Effector CD8-positive, alpha-beta T cell (primary cell): ENCODE data around the gene KHDRBS1.
"Not testable (repeated sequence)": the region's sequence is repeated elsewhere in the genome, so short reads cannot be mapped to it uniquely, and the experiment has no call there.

Source experiments
- DNase-seq: peaks from one replicate; lab custom pipeline; 2025; lab: John Stamatoyannopoulos, UW

KHDRBS1 gene

DNA sequence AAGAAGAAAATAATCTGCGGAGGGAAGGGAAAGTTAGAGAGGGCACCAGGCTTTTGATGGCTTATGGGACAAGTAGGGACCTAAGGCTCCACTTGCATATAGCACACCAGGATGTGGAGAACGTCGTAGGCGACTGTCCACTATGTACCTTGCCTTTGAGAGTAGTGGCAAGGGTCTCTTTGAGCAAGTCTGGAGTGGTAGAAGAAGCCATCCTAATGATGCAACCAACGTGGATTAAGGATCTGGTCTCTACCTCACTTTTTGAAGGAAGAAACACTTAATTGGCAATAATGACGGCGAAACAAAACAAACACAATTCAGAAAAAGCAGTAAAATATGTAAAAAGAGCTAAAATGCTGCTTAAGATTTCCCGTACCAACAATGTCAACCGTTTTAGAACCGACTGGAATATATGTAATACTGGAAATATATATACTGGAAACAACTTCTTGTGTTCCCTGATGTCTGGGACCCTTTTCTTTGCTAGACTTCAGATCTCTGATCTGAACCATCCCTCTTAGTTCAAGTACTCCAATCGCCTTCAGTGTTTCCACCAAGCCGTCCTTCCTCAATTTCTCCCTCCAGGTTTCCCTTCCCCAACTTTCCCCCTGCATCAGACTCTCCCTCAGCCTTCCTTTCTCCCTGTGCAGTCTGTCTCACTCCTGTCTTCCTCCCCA is 821 bp upstream of the KHDRBS1 start:
- no peak for DNase-seq

GRCh38 chr1:32014199-32014947 is 705 bp downstream of the KHDRBS1 start:
- DNase-seq: no peak

GRCh38 chr1:32014948-32015273 is 1.2 kb downstream of the KHDRBS1 start:
- DNase-seq: no peak

- no peak for DNase-seq
These were observed 6.7 kb downstream of the KHDRBS1 start for GRCh38 chr1:32020339-32020738.

GRCh38 chr1:32021574-32022018 is 7.9 kb downstream of the KHDRBS1 start:
- not testable (repeated sequence) for DNase-seq

DNA sequence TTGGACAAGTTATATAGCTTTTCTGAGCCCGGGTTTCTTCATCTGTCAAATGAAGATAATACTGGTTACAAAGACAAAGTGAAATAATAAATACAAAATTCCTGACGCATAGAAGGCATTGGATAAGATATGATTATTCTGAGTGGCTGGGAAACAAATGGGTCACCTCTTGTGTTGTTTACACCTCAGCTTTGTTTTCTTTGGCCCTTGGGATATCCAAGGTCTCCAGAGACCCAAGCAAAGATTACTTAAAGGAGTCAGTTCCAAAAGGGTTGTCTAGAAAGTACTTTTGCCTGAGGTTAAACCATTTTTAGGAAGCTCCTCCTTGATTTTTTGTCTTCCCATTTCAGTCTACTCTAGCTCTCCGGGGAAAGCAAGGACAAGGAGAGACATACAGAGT is 9.7 kb downstream of the KHDRBS1 start:
- DNase-seq: no peak

- DNase-seq: no peak
These were observed 11.8 kb downstream of the KHDRBS1 start for GRCh38 chr1:32025515-32025914.

DNA sequence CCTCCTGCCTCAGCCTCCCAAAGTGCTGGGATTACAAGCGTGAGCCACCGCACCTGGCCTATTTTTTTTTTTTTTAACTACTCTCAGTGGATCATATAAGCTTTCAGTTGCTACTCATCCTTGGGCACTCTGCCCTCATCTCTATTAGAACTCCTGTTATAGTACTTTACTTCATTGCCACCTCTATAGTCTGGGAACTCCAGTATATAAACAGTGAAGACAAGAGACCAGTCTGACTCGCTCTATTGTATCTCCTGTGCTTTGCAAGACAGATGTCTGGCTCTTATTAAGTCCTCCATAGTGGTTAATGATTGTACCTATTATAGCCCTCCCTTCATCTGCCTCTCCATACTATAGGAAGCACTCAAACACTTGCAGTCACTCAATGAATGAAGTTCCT is 15.1 kb downstream of the KHDRBS1 start:
- no peak for DNase-seq

DNA sequence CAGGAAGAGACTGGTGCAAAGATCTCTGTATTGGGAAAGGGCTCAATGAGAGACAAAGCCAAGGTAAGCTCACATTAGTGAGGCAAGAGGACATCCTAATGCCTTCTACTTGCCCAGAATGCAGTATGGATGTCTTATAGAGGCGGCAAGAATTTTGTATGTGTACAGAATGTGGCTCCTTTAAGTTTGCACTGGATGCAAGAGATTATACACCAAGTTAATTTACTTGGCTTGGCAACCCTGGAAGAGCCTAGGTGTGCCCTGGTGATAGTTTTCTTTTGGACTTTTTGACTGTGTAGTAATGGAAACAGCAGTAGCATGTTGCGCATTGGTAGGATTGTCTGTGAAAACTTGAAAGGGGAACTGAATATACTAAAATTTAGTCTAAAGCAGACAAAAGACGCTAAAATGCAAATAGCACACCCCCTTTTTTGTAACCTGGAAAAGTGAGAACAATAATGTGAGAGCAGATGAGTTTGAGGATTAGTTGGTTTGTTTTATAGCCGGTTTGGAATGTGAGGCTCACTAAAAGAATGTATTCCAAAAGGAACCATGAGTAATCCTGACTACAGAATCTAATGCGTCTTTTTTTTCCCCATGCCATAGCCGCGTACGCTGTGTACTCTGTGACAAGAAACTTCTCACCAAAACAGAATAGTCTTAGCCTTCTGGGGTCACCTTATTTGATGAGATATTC is 18.1 kb downstream of the KHDRBS1 start:
- no peak for DNase-seq

DNA sequence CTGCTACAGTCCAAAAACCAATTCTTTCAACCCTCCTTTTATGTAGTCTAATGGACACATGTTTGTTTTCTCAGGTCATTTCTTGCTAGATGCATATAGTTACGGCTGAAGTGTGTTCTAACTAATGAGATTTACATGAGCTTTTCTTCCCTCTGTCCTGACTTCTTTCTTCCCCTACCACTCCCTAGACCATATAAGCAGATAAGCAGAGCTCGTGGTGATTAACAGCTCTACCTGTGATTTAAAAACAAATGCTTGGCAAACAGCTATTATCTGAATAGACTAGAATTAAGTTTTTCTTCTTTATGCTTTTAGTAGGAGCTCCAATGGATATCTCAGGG is 18.6 kb downstream of the KHDRBS1 start:
- no peak for DNase-seq

GRCh38 chr1:32035119-32035518 is 21.5 kb downstream of the KHDRBS1 start:
- no peak for DNase-seq

- DNase-seq: no peak
These were observed 27.0 kb downstream of the KHDRBS1 start for GRCh38 chr1:32040711-32041110.

- DNase-seq: no peak
These were observed 28.7 kb downstream of the KHDRBS1 start for GRCh38 chr1:32042330-32042729.

DNA sequence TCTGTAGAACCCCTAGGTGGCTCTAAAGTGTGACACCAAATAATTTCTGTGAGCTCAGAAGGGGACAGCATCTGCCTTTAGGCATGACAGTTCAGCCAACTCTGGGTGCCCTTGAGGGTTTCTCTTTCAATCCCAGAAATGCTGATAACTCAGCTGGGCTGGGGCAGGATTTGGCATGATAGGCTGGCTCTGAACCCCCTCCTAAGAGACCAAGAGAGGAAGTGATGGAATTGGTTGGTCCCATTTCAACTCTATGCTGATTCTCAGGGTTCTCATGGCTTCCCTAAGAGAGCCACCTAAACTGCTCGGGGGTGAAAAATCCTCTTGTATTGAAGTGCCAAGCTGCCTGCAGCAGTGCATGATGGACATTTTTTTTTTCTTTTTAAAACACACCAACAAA is 30.6 kb downstream of the KHDRBS1 start:
- no peak for DNase-seq

GRCh38 chr1:32045772-32046171 is 32.1 kb downstream of the KHDRBS1 start:
- no peak for DNase-seq

DNA sequence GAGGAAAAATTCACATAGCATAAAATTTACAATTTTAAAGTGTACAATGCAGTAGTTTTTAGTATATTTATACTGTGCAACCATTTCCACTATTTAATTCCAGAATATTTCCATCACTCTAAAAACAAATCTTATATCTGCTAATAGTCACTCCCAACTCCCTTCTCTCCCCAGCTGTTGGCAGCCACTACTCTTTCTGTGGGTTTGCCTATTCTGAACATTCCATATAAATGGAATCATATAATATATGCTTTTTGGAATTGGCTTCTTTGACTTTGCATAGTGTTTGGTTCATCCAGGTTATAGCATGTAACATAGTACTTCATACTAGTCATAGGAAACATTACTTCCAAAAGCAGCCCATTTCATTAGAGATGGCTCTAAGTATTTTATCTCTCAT is 34.0 kb downstream of the KHDRBS1 start:
- DNase-seq: no peak

- no peak for DNase-seq
These were observed 34.8 kb downstream of the KHDRBS1 start for GRCh38 chr1:32048440-32048839.

- no peak for DNase-seq
These were observed 38.0 kb downstream of the KHDRBS1 start for GRCh38 chr1:32051706-32052105.

DNA sequence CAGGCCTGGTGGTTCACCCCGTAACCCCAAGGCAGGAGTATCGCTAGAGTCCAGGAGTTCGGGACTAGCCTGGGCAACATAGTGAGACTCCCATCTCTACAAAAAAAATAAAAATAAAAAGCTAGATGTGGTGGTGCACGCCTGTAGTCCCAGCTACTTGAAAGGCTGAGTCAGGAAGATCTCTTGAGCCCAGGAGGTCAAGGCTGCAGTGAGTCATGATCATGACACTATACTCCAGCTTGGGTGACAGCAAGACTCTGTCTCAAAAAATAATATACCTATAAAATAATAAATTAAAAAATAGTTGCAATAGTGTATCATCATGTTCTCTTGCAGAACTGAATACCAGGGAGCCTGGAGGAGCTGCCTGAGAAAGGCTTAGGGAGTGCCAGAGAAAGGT is 39.2 kb downstream of the KHDRBS1 start:
- no peak for DNase-seq

- no peak for DNase-seq
These were observed 41.7 kb downstream of the KHDRBS1 start for GRCh38 chr1:32055416-32055815.

DNA sequence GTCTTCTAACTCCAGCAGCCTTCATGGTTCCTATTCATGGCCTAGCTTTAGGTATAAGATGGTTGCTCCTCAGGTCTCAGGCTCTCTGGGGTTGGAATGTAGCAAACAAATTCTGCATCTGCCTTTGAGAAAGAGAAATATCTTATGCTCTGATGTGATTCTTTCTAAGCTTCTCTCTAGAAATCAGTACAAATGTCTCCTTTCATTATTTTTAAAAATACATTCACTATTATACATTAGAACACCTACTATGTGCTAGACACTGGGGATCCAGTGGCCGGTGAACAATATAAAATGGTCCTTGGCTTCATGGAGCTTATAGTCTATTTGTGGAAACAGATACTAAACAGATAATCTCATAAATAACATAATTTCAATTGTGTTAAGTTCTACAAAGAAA is 42.9 kb downstream of the KHDRBS1 start:
- DNase-seq: no peak

- no peak for DNase-seq
These were observed 47.2 kb downstream of the KHDRBS1 start for GRCh38 chr1:32060914-32061313.

DNA sequence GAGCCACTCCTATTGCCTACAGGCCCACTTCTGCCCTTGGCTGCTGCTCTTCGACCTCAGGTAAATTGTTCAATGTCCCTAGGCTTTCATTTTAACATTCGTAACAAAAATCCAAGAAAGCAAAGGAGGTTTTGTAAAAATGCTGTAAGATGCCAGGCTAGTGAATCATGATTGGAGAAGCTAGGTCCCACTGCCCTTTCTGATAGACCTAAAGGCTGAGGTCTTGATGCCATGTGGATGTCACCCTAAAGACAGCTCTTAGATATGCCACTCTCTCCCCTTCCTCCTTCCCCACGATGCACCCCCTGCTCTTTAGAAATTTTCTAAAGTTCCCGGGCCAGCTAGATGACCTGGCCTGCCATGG is 49.2 kb downstream of the KHDRBS1 start:
- DNase-seq: no peak
